ENCODE results near the gene GSE1. TPM values are rescaled to one million over a fixed set of nuclear protein-coding genes. Genes with fewer than 3 reads are reported as not detected.

Gene GSE1
- polyA plus RNA-seq, 5 donors, result 85.6 to 120 (median 111) TPM

DNA sequence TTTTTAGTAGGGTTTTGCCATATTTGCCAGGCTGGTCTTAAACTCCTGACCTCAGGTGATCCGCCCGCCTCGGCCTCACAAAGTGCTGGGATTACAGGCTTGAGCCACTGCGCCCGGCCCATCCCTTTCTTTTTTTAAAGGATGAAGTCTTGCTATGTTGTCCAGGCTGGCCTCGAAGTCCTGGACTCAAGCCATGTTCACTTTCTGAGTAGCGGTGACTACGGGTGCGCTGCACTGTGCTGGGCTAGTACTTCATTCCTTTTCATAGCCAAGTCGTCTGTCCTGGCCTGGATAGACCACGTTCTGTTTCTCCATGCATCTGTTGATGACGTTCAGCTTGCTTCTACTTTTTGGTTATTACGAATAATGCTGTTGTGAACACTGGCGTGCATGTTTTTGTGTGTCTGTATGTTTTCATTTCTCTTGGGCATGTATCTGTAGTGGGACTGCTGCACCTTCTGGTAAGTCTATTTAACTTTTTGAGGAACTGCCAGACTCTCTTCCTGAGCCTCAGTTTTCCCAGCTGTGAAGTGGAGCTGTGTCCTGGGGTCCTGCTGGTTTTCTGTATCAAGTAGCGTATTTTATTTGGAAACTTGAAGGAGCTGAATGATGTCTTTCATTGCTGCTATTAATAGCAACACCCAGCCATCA, 40.0 kb upstream of the GSE1 start:
- no peak for DNase-seq

DNA sequence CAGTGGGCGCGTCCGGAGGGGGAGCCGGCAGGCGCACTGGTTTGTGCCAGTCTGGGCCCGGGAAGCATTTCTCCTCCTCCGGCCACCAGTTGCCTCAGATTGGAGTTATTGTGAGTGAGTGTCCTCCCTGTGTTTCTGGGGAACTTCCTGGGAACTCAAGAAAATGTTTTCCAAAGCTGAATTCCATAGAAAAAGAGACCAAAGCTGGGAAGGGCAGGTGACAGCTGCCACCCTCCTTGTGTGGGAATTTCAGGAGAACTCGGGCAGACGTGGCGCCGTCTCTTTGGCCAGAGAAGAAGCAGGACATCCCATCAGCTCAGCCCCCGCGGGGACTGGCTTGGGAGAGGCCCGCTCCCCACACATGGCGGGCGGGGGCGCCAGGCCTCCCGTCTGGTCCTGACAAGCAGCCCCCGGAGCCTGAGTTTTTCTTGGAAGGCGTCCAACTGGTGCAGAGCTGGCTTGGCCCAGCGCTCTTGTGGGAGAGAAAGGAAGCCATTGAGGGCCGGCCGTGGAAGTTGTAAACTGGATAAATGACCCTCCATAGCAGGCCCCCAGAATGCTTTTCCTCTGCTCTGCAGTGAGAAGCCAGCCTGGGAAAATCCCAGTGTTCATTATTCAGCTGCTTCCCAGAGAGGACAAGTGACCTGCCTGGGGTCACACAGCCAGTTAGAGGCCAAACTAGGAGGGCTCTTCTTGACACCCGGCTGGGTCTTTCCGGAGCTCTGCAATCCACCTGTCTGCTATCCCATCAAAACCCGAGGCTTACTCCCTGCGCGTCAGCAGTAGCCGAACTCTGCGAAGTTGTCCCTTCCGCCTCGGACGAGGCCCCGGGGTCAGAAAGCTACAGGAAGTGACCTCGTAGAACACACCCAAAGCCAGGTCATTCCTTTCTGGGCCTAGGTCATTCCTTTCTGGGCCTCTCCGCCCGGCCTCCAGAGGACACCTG, 39.2 kb upstream of the GSE1 start:
- peak; percentile 81 to 85 for DNase-seq

DNA sequence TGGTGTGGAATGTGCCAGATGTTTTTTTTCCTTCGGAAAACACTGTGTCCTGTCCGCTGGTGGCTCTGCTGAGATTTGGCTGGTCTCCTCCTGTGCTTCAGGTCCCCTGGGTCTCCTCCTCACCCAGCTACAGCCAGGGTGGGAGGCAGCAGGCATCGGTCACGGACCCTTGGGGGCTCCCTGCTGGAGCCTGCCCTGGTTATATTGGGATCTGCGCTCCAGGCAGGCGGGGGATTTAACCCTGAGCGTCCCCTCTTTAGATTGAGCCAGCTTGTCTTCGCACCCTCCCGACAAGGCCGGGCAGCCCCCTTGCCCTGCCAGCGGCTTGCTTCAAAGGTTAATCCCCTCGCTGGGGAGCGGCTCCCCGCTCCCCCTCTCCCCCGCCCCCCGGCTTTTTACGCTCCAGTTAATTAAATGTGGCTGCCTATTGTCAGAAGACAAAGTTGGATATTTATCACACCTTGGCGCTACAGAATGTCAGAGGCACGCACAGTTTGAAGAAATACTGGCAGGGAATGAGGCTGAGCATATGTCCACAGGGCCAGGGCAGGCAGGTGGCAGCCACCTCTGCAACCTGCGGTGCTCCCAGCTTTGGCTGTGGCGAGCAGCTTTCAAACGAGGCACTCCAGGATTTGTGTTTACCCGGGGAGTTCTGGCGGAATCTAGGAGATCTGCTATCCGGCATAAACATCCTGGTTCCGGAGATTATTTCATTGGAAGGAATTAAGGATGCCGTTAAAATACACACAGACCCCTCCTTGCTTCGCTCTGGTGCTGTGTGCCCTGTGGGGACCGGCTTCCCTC, 38.2 kb upstream of the GSE1 start:
- DNase-seq, result no peak

DNA sequence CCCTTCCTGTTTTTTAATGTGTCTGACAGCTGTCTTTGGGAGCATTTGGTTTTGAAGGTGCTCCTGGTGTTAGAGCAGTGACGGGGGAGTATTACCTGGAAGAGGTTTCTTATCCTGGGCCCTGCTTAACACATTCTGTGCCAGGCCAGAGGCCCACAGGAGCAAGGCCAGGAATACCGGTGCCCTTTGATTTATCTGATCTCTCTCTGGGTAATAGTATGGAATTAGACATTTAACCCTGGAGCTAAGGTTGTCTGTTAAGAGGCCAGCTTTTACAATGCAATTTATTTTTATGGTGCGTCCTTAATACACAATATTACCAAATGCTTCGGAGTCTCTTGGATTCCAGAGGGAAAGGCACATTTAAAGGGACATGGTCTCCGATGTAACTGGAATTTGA, 37.2 kb upstream of the GSE1 start:
- DNase-seq, result no peak

DNA sequence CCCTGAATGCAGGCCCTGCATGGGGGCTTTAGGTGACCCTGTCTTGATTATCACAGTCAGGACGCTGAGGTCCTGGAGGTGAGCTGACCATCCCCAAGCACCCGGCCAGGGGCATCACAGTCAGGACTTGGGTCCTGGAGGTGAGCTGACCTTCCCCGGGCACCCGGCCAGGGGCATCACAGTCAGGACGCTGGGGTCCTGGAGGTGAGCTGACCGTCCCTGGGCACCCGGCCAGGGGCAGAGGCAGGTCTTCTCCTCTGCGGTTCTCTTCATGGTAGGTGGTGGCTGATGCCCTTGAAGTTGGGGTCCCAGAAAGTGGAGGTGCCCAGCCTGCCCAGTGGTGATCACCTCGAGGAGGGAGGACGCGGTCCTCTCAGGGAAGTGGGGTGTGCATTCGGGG, 36.2 kb upstream of the GSE1 start:
- DNase-seq, result no peak

DNA sequence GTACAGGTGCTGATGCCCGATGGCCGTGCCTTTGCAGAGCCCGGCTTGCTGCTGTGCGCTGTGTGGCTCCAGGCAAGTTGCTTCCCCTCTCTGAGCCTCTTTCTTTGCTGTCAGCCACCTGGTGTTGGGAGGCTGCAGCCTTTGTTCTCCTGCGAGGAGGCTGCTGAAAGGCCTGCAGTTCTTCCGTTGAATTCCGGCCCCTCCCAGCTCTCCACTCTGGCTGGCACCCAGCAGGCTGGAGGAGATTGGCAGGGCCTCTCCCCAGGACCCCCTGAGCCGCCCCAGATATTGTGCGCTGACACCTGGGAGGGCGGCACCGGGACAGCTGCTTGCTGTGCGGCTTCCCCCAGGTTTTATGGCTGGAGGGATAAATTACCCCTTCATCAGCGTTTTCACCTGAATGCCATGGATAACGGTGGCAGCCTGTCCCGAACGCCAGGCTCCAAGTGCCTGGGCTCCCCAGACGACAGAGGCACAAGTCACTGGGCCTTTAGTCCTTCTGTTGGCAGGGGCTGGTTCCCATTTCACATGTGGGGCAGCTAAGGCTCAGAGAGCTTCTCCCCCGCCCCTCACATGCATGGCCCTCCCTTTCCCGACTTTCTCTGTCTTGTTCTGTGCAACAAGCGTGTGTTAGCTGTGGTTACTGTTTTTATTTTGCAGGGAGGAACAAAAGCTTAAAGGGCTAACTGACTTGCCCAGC, 35.1 kb upstream of the GSE1 start:
- no peak for DNase-seq

DNA sequence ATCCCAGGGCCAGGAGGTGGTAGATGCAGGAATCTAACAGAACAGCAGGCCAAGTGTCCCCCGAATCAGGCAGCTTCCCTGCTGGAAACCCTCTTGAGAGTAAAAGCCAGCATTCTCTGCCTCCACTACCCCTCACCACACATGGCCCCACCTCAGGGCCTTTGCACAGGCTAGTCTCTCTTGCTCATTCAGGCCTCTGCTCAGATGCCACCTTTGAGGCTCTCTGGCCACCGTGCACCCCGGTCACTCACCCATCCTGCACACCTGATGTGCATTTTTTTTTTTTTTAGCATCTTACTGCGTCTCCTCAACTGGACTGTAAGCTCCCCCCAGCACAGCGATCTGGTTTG, 34.5 kb upstream of the GSE1 start:
- no peak for DNase-seq

DNA sequence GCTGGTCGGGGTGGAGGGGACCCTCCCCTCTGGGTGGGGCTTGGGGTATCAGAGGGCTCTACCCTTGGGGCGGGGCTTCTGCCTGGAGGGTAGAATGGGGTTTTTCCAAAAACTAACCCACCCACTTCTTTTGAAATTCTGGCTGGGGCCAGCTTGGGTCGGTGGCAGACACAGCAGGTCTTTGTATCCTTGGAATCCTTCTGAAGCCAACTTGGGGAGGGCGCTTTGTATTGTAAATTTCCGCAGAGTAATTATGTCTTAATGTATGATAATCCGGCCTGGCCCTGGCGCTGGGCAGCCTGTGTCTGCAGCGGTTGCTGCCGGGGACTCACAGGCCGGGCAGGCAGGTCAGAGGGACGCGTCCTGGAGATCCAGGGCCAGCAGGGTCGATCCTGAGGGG, 33.9 kb upstream of the GSE1 start:
- DNase-seq, result no peak

DNA sequence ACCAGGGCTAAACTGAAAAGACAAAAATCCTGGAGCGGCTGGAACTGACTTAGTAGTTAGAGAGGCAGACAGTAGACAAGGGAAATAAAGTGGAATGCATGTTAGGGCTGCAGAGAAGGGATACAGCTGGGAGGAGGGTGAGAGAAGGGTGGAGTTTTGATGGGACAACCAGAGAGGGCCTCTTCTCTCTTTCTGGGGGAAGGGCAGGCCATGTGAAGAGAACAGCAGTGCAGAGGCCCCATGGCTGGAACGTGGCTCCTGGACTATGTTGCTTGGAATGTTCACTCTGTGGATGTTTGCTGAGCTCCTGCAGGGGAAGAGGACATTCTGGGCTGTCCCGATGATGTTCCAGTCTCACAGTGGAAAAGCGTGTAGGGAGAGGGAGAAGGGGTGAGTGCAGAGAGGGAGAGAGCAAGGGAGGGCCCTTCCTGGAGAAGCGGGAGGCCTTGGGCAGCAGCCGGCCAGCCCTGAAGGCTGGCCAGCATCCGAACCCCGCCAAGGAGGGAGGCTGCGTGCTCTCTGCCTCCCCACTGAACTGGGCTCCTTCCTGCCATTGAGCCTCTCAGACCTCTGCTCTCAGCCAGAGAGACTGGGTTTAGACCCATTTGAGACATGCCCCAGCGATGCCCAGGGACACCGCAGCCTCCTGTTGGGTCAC, 33.1 kb upstream of the GSE1 start:
- no peak for DNase-seq

DNA sequence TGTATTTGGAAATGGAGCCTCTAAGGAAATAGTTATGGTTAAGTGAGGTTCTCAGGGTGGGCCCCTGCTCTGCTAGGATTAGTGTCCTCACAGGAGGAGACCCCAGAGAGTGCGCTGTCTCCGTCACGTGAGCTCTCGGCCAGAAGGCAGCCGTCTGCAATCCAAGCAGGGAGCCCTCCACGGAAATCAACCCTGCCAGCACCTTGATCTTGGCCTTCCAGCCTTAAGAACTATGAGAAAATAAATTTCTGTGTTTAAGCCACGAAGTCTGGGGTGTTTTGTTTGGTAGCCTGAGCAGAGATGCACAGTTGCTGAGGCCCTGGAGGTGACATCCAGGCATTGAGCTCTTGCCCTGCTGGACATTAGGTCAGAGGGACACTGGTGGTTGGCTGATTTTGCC, 32.4 kb upstream of the GSE1 start:
- no peak for DNase-seq

DNA sequence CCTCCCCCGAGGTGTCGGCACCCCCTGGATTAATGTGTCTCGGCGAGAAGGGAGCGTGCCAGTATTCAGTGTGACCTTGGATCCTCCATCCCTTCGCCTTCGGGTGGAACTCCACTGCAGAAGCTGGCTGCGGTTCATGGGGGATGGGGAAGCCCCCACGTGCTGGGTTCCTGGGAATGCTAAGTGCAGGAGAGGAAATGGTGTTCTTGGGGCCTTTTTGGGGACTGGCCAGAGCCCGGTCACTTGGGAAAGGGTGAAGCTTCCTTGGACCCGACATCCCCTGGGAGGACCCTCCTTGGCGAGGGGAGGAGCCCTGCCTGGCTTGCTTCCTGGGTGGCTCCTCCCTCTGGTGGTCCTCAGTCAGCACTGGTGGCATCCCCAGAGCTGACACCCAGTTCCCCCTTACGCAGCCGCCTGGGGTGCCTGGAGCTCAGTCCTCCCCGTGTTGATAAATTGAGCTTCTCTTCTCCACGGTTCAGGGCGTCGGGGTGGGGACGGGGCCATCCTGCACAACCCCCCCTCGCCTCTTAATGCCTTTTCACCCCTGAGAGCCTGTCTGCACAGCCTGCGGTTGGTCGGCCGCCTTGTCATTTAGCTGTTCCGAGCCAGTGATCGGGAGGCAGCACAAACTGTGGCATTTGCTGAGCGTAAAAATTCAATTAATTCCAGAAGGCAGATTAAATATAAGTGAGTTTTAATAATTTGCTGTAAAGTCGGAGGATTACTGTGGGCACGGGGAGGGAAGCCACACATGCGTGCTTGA, 30.7 kb upstream of the GSE1 start:
- DNase-seq, result no peak

DNA sequence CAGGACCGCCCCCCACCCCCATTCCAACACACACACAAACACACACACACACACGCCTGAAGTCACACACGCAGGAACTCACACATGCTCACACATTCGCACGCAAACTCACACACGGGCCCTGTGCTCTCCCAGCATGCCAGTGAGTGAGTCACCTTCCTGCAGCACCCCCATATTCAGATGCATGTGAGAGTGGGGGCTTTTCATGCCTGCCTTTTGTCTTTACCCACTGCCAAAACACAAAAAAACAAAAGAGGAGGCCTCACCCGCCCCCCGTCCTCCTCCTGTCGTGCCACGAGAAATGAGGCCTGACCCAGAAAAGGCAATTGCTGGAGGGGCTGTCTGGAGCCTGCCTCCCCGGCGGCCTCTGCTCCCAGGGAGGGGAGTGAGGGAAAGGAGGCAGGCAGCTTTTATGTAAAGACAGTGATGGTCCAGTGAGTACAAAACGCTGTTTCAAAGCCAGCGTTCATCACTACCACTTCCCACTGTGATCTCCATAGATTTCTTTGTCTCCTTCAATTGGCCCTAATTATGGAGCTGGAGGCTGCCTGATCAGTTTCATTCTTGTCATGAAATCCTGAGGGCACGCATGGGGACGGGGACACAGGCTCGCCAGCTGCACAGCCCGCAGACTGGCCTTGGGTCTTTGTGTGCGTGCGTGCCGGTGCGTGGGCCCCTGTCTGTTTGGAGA, 29.5 kb upstream of the GSE1 start:
- no peak for DNase-seq

DNA sequence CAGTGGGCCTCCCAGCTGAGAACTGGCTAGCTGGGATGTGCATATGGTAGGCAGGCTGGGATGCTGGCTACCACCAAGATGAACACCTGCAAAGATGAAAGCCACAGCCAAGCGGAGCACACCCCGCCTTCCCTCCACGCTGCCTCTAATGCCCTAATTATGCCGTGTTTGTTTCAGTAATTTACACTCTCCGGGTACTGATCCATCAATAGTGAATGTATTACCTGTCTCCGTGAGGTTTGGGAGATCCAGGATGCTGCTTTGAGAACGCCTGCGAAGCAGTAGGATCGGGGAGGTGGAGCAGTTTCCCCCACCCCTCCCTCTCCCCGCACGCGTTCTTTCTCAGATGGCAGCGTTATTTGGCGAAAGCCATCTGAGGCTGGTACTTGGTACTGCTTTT, 28.9 kb upstream of the GSE1 start:
- no peak for DNase-seq

DNA sequence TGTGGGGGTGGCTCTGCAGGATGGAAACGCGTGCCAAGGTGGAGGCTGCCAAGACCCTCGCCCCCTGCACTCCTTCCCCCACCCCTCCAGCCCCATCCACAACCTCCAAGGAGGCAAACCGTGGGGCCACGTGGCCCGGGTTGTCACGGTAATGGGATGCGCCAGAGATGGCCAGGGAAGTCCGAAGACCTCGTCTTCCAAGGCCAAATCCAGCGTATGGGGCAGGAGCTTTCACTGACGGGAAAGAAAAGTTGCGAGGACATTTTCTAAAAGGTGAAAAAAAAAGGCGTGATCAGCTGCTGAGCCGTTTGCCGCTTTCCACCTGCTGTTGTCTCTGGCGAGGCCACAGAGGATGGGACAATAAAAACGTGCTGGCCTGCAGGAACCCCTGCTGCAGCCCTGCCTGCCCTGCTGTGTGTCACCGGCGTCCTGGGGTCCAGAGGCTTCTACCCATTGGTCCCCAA, 28.3 kb upstream of the GSE1 start:
- DNase-seq, result no peak

DNA sequence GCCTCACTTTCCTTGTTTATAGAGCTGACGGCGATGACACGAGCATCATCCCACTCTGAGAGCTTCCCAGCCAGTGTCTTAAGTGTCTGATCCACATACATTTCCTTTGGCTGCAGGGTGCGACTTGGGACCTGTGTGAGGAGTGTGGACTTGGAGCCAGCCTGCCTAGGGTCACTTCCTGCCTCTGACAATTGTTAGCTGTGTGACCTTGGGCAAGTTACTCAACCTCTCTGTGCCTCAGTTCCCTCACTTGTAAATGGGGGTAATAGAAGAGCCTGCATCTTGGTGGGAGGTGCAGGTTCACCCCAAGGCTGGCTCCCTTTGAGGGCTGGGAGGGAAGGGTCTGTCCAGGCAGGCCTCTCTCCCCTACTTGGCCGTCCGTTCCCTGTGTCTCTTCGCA, 27.4 kb upstream of the GSE1 start:
- no peak for DNase-seq

DNA sequence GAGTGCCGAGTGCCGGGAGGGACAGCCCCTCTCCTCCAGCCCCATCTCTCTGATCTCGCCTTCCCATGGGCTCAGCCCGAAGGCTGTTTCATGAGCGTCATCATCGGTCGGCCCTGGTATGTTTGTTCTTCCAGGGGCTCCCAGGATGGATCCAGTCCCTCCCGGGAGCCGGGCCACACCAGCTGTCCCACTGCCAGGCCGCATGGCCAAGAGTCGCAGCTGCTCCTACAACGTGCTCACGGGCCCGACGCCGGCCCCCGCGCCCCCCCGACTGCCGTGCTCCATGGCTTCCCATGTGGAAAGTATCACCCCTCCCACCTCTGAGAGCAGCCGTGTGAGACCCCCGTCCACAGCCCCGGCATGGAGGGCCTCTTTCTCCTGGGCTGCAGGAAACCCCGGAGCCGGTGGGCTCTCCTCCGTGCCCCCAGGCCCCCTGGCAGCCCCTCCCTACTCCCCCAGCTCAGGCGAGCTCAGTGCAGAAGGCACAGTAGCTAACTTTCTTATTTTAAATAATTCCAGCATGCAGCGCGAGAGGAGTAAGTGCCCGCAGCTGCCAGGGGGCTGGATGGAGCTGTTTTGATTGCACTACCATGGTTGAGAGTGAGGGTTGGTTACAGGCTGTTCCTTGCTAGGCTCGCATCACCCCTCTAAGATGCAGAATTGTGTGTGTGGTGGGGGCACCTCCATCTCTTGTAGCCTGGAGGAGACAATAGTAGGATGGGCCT, 26.6 kb upstream of the GSE1 start:
- DNase-seq, result peak; percentile 75 to 79

DNA sequence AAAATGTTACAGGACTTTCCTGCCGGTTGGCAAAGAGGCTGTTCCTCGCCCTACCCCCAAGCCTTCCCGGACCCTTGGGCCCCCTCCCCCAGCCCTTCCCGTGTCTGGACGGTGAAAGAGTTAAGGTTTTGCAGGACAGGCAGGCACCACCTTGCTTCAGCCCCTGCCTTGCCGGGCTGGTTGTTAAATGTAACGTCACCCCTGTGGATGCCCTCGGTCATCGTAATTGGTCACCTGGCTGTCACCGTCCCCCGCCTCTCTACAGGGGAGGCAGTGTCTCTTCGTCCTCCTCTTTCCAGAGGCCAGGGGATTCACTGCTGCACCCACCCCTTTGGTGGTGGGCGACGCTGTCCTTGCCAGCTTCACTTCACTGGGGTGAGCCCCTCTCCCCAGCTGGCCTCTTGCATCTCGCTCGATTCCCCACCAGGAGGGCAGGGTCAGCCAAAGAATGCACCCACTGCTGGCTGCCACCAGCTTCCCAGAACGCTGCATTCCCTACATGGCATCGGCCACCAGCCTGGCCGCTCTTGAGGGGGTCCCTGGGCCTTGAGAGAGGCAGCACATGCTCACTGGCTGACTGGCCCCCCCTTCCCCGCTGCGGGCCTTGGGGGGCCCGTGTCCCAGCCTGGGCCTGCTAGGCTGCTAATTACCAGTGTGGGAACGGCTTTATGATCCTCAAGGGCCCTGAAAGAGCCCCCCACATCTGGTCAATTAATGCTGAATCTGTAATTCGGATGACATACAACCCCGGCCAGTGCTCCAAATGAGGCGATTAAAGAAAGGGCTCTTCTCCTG, 25.2 kb upstream of the GSE1 start:
- DNase-seq, result no peak

All from right lung (tissue), 5 donors.